CD4-positive, alpha-beta T cell treated with Interleukin-1 beta for 1 hour (primary cell): Measurements from ENCODE around the gene GAPDH.
"Not testable (repeated sequence)": the region's sequence is repeated elsewhere in the genome, so short reads cannot be mapped to it uniquely, and the experiment has no call there.

Experiments
- DNase-seq, 2 donors: peaks; one replicate each; pipeline ENCODE4 v3.0.0-alpha.2; 2020 to 2022

The GAPDH gene

DNA sequence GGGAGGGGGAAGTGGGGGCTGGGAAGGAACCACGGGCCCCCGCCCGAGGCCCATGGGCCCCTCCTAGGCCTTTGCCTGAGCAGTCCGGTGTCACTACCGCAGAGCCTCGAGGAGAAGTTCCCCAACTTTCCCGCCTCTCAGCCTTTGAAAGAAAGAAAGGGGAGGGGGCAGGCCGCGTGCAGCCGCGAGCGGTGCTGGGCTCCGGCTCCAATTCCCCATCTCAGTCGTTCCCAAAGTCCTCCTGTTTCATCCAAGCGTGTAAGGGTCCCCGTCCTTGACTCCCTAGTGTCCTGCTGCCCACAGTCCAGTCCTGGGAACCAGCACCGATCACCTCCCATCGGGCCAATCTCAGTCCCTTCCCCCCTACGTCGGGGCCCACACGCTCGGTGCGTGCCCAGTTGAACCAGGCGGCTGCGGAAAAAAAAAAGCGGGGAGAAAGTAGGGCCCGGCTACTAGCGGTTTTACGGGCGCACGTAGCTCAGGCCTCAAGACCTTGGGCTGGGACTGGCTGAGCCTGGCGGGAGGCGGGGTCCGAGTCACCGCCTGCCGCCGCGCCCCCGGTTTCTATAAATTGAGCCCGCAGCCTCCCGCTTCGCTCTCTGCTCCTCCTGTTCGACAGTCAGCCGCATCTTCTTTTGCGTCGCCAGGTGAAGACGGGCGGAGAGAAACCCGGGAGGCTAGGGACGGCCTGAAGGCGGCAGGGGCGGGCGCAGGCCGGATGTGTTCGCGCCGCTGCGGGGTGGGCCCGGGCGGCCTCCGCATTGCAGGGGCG, at the start of gene GAPDH:
GAPDH (plus strand) TSS at position 595 of the 772 bp plus-strand sequence. CDS start 316 bp downstream, outside the sequence.
- peak; percentile 87 to 90 for DNase-seq

DNA sequence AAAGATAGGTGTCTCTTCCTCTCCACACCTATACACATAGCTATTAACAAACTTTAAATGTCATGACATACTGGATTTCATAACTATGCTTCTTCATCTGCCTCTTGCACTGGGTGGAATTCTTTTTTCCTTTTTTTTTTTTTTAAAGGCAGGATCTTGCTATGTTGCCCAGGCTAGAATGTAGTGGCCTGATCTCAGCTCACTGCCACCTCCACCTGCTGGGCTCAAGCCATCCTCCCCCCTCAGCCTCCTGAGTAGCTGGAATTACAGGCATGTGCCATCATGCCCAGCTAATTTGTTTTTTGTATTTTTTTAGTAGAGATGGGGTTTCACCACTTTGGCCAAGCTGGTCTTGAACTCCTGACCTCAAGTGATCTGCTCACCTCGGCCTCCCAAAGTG, 46.1 kb upstream of the GAPDH start:
- DNase-seq, result no peak

DNA sequence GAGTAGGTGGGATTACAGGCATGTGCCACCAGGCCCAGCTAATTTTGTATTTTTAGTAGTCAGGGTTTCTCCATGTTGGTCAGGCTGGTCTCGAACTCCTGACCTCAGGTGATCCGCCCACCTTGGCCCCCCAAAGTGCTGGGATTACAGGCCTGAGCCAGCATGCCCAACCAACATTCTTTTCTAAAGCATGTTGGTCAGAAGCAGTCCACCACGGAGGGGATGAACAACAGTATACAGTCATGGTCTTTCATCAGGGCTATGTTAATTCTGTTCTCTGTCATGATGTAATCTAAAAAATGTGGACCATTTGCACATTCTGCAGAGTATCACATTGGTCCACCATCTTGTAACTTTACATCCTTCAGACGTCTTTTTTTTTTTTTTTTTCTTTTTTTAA, 44.9 kb upstream of the GAPDH start:
- DNase-seq, result no peak

DNA sequence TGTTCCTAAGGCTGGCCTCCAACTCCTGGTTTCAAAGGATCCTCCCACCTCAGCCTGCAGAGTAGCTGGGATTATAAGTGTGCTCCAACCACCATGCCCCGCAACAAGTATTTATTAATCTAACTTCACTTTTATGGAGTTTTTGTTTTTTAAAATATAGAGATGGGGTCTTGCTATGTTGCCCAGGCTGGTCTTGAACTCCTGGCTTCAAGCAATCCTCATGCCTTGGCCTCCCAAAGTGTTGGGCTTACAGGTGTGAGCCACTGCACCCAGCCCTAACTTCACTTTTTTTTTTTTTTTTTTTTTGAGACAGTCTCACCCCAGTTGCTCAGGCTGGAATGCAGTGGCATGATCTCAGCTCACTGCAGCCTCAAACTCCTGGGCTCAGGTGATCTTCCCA, 43.6 kb upstream of the GAPDH start:
- not testable (repeated sequence) for DNase-seq

DNA sequence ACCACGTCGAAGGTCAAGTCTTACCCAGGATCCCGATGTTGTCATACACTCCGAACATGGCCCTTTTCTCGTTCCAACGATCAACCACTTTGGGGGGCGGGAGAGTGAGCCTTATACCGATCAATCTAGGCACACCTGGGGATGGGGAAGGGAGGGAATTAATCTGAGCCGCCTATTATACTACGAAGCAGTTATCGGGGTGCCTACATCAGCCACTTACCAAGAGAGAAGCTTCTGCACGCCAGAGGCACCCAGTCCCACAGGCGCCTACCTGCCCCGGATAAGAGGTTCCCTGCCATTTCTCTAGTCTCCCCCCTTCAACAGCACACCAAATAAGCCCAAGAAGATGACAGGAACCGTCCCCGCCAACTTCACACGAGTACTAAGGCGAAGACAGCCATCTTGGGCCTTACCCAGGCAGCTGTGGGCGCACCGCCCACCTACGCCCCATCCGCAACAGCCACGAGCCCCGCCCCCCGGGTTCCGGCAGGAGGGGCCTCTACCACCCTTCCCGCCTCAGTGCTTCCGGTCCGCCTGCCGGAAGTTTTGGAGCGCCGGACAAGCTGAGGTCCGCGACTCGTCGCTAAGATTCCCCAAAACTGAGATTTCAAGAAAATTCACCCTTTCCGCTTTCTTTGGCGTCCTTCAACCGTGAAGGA, 41.4 kb upstream of the GAPDH start, which contains the start of gene MRPL51:
MRPL51 (minus strand) TSS at position 425 of the 659 bp plus-strand sequence; CDS start at position 299, 126 bp downstream.
- DNase-seq, result peak; percentile 95 to 96

DNA sequence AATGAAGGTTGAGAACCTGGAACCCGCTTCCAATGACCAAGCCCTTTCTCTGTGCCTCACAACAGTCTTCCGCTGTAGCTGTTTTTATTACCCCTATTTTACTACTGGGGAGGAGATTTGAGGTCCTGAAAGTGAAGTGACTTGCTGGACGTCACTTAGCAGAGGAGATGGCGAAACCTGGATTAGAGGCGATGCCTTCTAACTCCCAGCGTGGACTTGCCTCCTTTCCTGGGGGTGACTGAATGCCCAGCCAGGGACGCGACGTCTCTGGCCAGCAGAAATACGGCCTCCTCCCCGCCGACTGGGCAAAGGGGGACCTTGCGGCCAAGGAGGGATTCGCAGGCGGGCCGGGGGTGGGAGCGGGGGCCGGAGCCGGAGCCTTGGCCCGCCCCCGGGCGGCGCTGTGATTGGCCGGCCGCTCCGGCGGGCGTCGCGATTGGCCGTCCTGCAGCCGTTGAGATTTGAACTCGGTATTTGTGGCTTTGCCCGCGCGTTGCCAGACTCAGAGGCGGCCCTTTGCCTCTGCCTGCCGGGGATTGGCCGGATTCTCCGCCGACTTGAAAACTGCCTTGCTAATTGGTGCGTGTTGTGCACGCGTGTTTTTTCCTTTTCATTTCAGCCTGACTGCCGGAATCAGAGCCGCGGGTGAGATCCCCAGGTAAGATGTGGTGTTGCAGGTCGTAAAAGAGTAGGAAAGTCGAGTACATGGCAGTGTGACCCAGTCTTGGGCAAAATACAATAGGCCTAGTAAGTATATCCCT, 40.6 kb upstream of the GAPDH start, which contains the start of gene NCAPD2:
NCAPD2 (plus strand) TSS at position 606 of the 761 bp plus-strand sequence. CDS start 997 bp downstream, outside the sequence.
- peak; percentile 95 to 96 for DNase-seq

DNA sequence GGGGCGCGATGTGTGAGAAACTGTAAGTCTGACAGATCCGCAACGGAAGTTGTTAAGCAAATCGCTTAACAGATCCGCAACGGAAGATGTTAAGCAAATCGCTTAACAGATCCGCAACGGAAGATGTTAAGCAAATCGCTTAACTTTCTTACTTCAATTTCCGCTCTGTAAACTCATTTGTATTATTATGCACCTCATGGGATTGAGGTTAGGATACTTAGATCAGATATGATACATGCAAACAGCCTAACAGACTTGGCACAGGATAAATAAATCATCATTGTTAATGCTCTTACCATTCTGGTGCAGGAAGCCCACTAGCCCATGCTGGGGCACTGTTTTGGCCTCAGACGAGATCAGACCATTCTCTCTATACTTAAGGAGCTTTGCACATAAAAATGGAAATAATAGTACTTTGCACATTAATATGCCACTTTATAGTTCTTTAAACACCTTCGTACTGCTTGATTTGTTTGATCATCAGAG, 40.0 kb upstream of the GAPDH start:
- no peak for DNase-seq

DNA sequence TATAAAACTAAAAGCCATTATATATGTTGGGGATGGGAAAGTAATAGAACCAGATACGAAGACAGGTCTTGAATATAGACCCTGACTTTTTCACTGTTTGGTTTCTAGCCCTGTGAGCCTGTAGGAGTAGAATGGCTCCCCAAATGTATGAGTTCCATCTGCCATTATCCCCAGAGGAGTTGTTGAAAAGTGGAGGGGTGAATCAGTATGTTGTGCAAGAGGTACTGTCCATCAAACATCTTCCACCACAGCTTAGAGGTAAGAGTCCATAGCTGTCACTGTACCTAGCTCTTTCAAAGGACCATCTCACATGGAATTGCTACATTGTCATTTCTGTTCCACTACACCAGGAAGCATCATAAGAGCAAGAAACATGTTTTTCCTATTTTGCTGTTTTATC, 39.3 kb upstream of the GAPDH start:
- no peak for DNase-seq

DNA sequence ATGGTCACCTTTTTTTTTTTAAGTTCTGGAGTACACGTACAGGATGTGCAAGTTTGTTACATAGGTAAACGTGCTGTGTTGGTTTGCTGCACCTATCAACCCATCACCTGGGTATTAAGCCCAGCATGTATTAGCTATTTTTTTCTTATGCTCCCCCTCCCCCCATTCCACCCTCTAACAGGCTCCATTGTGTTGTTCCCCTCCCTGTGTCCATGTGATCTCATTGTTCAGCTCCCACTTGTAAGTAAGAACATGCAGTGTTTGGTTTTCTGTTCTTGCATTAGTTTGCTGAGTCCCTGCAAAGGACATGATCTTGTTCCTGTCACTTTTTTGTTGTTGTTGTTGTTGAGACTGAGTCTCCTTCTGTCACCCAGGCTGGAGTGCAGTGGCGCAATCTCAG, 37.0 kb upstream of the GAPDH start:
- not testable (repeated sequence) for DNase-seq

DNA sequence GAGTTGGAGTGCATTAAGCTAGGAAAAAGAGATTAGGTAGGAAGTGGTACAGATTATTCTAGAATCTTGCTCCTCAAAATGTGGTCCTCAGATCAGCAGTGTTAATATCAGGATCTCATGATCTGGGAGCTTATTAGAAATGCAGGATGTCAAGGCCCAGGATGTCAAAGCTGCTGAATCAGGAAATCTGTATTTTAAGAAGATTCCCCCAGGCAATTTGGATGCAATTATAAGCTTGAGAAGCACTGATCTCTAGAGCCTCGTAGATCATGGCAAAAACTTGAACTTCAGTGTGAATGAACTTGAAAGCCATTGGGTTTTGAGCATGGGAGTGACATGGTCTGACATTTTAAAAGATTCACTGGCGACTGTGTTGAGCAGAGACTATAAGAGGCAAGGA, 33.9 kb upstream of the GAPDH start:
- no peak for DNase-seq

DNA sequence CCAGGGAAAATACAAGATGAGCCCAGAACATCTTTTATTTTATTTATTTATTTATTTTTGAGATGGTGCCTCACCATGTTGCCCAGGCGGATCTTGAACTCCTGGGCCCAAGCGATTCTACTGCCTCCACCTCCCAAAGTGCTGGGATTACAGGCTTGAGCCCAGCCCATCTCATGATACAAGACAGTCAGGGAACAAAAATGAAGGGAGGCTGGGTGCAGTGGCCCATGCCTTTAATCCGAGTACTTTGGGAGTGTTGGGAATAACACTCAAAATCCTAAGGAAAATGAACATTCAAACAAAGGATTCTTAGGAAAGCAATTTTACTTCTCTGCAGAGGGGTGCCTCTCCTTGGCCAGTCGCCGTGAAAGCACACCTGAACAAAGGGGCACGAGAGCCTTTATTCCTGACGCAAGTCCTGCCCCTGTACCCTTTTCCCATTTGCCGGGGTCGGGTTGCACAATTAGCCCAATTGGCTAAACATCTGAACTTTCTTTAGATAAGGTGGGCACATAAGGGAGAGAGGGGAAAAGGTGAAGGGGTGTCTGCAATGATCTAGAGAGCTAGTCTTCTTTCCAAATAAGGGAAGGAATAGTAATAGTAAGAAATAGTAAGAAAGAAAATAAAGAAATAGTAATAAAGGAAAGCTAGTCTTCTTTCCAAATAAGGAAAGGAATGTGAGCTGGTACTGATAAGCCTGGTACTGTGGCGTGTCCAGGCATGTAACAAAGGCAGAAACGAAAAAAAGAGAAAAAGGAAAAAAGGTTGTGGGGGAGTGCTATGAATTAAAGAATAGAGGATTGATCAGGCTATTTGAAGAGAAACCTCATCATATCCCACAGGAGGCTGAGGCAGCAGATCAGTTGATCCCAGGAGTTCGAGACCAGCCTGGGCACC, 27.0 kb upstream of the GAPDH start:
- no peak for DNase-seq

DNA sequence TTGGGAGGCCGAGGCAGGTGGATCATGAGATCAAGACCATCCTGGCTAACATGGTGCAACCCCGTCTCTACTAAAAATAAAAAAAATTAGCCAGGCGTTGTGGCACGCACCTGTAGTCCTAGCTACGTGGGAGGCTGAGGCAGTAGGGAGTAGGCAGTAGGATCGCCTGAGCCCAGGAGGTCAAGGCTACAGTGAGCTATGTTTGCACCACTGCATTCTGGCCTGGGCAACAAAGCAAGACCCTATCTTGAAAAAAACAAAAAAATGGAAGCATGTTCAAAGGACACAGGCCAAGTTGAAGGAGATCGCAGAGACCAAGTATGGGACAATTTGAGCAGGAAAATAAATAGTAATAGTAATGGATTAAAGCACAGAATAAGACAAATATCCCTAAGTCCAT, 26.2 kb upstream of the GAPDH start:
- DNase-seq, result no peak

DNA sequence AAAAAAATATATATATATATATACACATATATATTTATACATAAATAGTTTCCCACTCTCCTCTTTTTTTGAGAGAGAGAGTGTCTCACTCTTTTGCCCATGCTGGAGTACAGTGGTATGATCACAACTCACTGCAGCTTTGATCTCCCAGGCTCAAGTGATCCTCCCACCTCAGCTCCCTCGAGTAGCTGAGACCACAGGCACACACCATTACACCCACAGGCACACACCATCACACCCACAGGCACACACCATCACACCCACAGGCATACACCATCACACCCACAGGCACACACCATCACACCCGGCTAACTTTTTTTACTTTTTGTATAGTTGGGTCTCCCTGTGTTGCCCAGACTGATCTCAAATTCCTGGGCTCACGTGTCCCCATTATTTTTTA, 14.1 kb upstream of the GAPDH start:
- DNase-seq, result no peak

DNA sequence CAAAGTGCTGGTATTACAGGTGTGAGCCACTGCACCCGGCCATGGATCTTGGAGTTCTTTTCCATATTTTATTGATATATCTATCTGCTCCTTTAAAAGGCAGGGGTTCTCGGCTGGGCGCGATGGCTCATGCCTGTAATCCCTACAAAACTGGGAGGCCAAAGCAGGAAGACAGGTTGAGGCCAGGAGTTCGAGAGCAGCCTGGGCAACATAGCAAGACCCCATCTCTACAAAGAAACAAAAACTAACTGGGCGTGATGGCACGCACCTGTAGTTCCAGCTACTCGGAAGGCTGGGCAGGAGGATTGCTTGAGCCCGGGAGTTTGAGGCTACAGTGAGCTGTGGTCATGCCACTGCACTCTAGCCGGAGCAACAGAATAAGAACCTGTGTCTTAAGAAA, 12.1 kb upstream of the GAPDH start:
- DNase-seq, result no peak

DNA sequence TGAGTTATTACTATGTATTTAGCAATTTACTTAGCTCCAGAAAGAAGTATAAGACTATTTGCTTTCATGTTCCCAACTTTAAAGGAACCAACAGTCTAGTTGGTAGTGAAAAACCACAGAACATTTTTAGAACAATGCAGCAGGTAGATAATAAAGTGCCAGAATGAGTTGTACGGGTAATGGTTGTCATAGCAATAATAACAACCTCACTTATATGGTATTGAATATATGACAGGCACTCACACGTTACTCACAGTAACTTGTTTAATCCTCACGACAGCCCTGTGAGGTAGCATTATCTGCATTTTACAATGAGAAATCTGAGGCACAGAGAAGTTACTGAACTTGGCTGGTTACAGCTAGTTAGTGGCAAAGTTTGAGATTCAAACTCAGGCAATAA, 10.6 kb upstream of the GAPDH start:
- no peak for DNase-seq

DNA sequence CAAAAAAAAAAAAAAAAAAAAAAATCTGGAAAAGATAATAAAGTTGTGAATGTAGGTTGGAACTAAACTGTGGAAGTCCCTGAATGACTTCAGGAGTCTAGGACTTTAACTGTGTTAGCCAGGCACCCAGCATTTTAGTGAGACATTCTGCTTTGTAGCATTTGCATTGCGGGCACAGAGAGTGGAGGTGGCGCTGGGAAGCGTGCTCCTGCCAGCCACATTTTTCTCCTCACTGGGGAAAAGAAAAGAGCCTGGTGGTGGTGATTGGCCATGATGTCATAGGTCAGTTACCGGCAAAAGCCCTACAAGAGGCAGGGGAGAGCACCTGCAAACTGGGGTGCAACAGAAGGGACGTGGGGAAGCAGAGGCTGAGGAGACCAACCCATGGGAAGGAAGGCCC, 9.7 kb upstream of the GAPDH start:
- DNase-seq, result no peak

DNA sequence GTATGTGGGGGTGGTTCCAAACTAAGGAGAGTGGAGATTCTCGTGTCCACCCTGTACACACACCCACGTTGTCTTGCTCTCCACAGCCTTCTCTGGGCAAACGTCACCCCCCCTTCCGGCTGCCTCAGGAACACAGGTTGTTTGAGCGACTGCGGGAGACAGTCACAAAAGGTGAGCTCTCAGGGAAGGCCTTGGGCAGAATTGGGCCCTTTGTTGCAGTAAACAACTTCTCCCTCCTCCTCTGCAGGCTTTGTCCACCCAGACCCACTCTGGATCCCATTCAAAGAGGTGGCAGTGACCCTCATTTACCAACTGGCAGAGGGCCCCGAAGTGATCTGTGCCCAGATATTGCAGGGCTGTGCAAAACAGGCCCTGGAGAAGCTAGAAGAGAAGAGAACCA, 8.1 kb upstream of the GAPDH start:
- DNase-seq, result no peak

DNA sequence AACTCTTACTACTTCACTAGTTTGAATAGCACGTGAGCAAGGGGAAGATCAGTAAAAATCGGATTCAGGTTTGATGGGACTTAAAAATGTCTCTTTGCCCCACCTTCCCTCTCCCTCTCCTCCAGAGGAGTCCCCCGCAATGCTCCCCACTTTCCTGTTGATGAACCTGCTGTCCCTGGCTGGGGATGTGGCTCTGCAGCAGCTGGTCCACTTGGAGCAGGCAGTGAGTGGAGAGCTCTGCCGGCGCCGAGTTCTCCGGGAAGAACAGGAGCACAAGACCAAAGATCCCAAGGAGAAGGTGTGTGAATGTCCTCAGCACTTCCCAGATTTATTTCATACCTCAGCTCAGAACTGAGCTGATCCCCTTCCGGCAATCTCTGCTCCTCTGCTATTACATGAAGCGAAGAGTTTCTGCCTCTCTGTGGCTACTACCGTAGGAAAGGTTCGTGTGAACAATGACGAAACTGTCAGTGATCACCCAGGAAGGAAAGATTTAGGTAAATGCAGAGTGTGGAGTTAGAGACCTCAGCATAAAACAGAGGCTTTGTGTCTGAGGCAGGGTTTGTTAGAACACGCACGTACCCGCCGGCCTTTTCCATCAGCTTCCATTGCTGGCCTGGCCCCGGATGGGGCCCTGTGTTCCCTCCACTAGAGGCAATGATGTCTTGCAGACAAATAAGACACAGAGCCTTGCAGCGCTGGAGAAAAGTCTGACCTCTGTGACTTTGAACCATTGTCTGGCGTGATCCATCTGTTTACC, 7.4 kb upstream of the GAPDH start:
- DNase-seq, result no peak

DNA sequence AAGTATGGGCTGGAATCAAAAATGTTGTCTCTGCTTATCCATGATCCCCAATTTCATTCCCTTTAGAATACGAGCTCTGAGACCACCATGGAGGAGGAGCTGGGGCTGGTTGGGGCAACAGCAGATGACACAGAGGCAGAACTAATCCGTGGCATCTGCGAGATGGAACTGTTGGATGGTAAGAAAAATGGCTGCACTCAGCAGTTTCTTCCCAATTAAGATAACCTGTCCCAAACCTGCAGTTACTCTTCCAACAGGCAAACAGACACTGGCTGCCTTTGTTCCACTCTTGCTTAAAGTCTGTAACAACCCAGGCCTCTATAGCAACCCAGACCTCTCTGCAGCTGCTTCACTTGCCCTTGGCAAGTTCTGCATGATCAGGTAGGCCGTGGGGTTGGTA, 6.6 kb upstream of the GAPDH start:
- DNase-seq, result no peak

DNA sequence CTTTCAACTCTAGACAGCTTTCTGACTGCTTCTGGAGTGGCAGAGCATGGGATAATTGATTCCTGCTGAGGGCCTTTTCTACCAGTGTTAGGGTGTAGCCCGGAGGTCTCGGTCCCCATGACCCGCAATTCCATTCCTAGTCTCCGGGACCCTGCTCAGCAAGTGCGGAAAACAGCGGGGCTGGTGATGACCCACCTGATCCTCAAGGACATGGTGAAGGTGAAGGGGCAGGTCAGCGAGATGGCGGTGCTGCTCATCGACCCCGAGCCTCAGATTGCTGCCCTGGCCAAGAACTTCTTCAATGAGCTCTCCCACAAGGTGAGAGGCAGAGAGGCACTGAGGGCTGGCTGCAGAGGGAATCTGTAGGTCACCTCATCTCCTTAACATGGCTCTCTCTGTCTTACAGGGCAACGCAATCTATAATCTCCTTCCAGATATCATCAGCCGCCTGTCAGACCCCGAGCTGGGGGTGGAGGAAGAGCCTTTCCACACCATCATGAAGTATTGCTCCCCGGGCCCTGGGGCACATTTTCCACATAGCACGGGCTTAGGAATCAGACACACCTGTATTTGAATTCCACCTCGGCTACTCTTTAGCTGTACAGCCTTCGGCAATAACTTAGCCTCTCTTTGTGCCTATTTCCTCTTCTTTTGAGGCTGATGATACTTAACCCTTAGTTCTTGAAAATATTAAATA, 5.6 kb upstream of the GAPDH start:
- DNase-seq, result no peak

DNA sequence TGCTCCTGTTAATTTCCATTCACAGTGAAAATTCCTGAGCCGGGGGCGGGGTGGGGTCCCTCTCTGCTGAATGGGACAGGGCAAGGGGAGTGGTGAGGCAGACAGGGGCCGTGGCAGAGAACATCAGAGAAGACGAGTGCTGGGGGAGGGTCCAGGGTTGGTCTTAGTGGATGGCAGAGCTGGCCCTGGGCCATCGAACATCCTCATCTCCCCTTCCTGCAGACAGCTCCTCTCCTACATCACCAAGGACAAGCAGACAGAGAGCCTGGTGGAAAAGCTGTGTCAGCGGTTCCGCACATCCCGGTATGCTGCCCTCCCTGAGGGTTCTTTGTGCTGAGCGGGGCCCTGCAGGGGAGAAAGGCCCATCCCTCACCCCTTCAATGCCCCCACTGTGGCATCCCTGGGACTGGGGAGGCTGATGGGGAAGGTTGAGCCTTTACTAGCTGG, 5.0 kb upstream of the GAPDH start:
- DNase-seq, result no peak
